Measurements from ENCODE around the gene CIAO3. TPM values are rescaled to one million over a fixed set of nuclear protein-coding genes. Genes with fewer than 3 reads are reported as not detected.
"Not testable (repeated sequence)": the region's sequence is repeated elsewhere in the genome, so short reads cannot be mapped to it uniquely, and the experiment has no call there.

CIAO3 gene
- polyA plus RNA-seq, 3 donors, result 8.6 to 41.1 (median 11.8) TPM

GRCh38 chr16:745739-746138 is 4.9 kb upstream of the CIAO3 start:
- Histone ChIP-seq H3K36me3 (replicated peaks in 1 of 2; ENCODE audit: control insufficient read depth in 1 of 2, insufficient read depth in 2 of 2, low read length in 2 of 2) (no peaks in the 10 kb centered on the region), H3K9me3 (replicated peaks in 1 of 2; ENCODE audit: control insufficient read depth in 1 of 2, insufficient read depth in 1 of 2, low read length in 2 of 2) (no peaks in the 10 kb centered on the region), H2AFZ (ENCODE audit: insufficient read depth, low read depth, low read length, poor library complexity, severe bottlenecking) (no peak overlapping the region), H3K27ac (ENCODE audit: low read depth in 1 of 2, low read length in 2 of 2) (no peak overlapping the region), H3K4me2 (replicated peaks; ENCODE audit: extremely low read depth, low read length, poor library complexity, severe bottlenecking) (no peak overlapping the region), H3K79me2 (ENCODE audit: insufficient read depth, low read length) (peaks cover under 1% of the 10 kb centered on the region), H3K27me3 (ENCODE audit: control insufficient read depth in 2 of 2, insufficient read depth in 2 of 2, low read length in 2 of 2) (no peaks in the 10 kb centered on the region), H3K9ac (ENCODE audit: insufficient read depth, low read length, poor library complexity, severe bottlenecking) (no peak overlapping the region), H4K20me1 (ENCODE audit: insufficient read depth, low read length) (no peaks in the 10 kb centered on the region), H3K4me3 (replicated peaks in 1 of 3; ENCODE audit: low read depth in 2 of 3, low read length in 3 of 3) (no peak overlapping the region), H3K4me1 (ENCODE audit: control insufficient read depth in 1 of 2, insufficient read depth in 2 of 2, low read length in 2 of 2) (peaks cover 5 to 6% of the 10 kb centered on the region in 2 donors)
- H3K4me3 Mint-ChIP-seq, result no peak overlapping the region
- peaks cover 4% of the 10 kb centered on the region for H3K4me1 Mint-ChIP-seq
- peaks cover 0 to 1% (median 0%) of the 10 kb centered on the region in 3 donors for H3K27me3 Mint-ChIP-seq (ENCODE audit: low read depth in 3 of 3)
- no peaks in the 10 kb centered on the region for H3K36me3 Mint-ChIP-seq
- intact Hi-C loops (cut with micrococcal nuclease), result no loop called here
- DNase-seq, result no peak
- peak; percentile 29 for TF ChIP-seq CTCF (IDR thresholded peaks at IDR 0.05)
- 18% methylated on average over 8 of the region's 14 CpGs for WGBS (ENCODE audit: insufficient coverage)
- no peak overlapping the region for H3K27ac Mint-ChIP-seq
- no peaks in the 10 kb centered on the region for H3K9me3 Mint-ChIP-seq

- peak; percentile 16 for TF ChIP-seq CTCF (IDR thresholded peaks at IDR 0.05)
Measured at GRCh38 chr16:743794-744500, 3.1 kb upstream of the CIAO3 start.

GRCh38 chr16:742894-743293 is 2.1 kb upstream of the CIAO3 start:
- H3K9me3 Mint-ChIP-seq; DNase-seq; H3K4me3 Mint-ChIP-seq; H3K36me3 ChIP-seq (replicated peaks in 1 of 2; ENCODE audit: control insufficient read depth in 1 of 2, insufficient read depth in 2 of 2, low read length in 2 of 2); H2AFZ ChIP-seq (ENCODE audit: insufficient read depth, low read depth, low read length, poor library complexity, severe bottlenecking); H3K27me3 Mint-ChIP-seq (ENCODE audit: low read depth in 3 of 3); H3K4me2 ChIP-seq (replicated peaks; ENCODE audit: extremely low read depth, low read length, poor library complexity, severe bottlenecking); H3K9me3 ChIP-seq (replicated peaks in 1 of 2; ENCODE audit: control insufficient read depth in 1 of 2, insufficient read depth in 1 of 2, low read length in 2 of 2); H3K27me3 ChIP-seq (ENCODE audit: control insufficient read depth in 2 of 2, insufficient read depth in 2 of 2, low read length in 2 of 2); H4K20me1 ChIP-seq (ENCODE audit: insufficient read depth, low read length); intact Hi-C loops (cut with micrococcal nuclease); H3K9ac ChIP-seq (ENCODE audit: insufficient read depth, low read length, poor library complexity, severe bottlenecking); H3K4me3 ChIP-seq (replicated peaks in 1 of 3; ENCODE audit: low read depth in 2 of 3, low read length in 3 of 3); H3K27ac ChIP-seq (ENCODE audit: low read depth in 1 of 2, low read length in 2 of 2): not testable (repeated sequence)
- Histone ChIP-seq H3K4me1 (ENCODE audit: control insufficient read depth in 1 of 2, insufficient read depth in 2 of 2, low read length in 2 of 2) (peaks cover 14 to 17% of the 10 kb centered on the region in 2 donors), H3K79me2 (ENCODE audit: insufficient read depth, low read length) (peaks cover 12% of the 10 kb centered on the region)
- H3K27ac Mint-ChIP-seq, result peak overlapping the region in 1 of 7 donors; percentile 57
- peaks cover 5 to 17% of the 10 kb centered on the region in 2 donors for H3K36me3 Mint-ChIP-seq
- 89% methylated on average over 6 of the region's 14 CpGs for whole genome bisulfite sequencing (ENCODE audit: insufficient coverage)
- peaks cover 16% of the 10 kb centered on the region for H3K4me1 Mint-ChIP-seq

More at GRCh38 chr16:743794-744500, 3.1 kb upstream of the CIAO3 start:
- Mint-ChIP-seq H3K4me1 (peaks cover 16% of the 10 kb centered on the region), H3K4me3 (no peak overlapping the region), H3K36me3 (peaks cover 3 to 8% of the 10 kb centered on the region in 2 donors), H3K9me3 (no peaks in the 10 kb centered on the region), H3K27ac (no peak overlapping the region), H3K27me3 (ENCODE audit: low read depth in 3 of 3) (peaks cover 0 to 1% (median 0%) of the 10 kb centered on the region in 3 donors)
- H3K4me3 ChIP-seq (replicated peaks in 1 of 3; ENCODE audit: low read depth in 2 of 3, low read length in 3 of 3), result no peak overlapping the region
- H3K9ac ChIP-seq (ENCODE audit: insufficient read depth, low read length, poor library complexity, severe bottlenecking), result no peak overlapping the region
- H3K9me3 ChIP-seq (replicated peaks in 1 of 2; ENCODE audit: control insufficient read depth in 1 of 2, insufficient read depth in 1 of 2, low read length in 2 of 2), result no peaks in the 10 kb centered on the region
- peaks cover 14 to 17% of the 10 kb centered on the region in 2 donors for H3K4me1 ChIP-seq (ENCODE audit: control insufficient read depth in 1 of 2, insufficient read depth in 2 of 2, low read length in 2 of 2)
- peaks cover 12% of the 10 kb centered on the region for H3K79me2 ChIP-seq (ENCODE audit: insufficient read depth, low read length)
- DNase-seq, result no peak
- intact Hi-C loops (cut with micrococcal nuclease), result no loop called here
- H3K27ac ChIP-seq (ENCODE audit: low read depth in 1 of 2, low read length in 2 of 2), result no peak overlapping the region
- H3K27me3 ChIP-seq (ENCODE audit: control insufficient read depth in 2 of 2, insufficient read depth in 2 of 2, low read length in 2 of 2), result no peaks in the 10 kb centered on the region
- peaks cover 5% of the 10 kb centered on the region for H4K20me1 ChIP-seq (ENCODE audit: insufficient read depth, low read length)
- H2AFZ ChIP-seq (ENCODE audit: insufficient read depth, low read depth, low read length, poor library complexity, severe bottlenecking), result no peak overlapping the region
- no peak overlapping the region for H3K4me2 ChIP-seq (replicated peaks; ENCODE audit: extremely low read depth, low read length, poor library complexity, severe bottlenecking)
- H3K36me3 ChIP-seq (replicated peaks in 1 of 2; ENCODE audit: control insufficient read depth in 1 of 2, insufficient read depth in 2 of 2, low read length in 2 of 2), result peaks cover 0 to 2% of the 10 kb centered on the region in 2 donors
- WGBS (ENCODE audit: insufficient coverage), result 91% methylated on average over 17 of the region's 21 CpGs

Data from CD14-positive monocyte (primary cell).